ENCODE results near the gene TSC2. TPM values are rescaled to one million over a fixed set of nuclear protein-coding genes. Genes with fewer than 3 reads are reported as not detected.

TSC2 gene
- total RNA-seq, 2 donors from 2014 or later = 42.4 to 43.2 TPM

- peak overlapping the region in 1 of 2 donors; percentile 50 for H3K4me3 ChIP-seq
- H3K36me3 ChIP-seq = peaks cover 40% of the 10 kb centered on the region
- no peaks in the 10 kb centered on the region for H3K9me3 ChIP-seq
- no peak for DNase-seq (ENCODE audit: low spot score)
- H3K27me3 ChIP-seq = no peaks in the 10 kb centered on the region
- H3K4me1 ChIP-seq = peaks cover 0 to 95% of the 10 kb centered on the region in 2 donors
- H3K27ac ChIP-seq = peak overlapping the region; percentile 77 to 85
- TF ChIP-seq, protein P1, sequence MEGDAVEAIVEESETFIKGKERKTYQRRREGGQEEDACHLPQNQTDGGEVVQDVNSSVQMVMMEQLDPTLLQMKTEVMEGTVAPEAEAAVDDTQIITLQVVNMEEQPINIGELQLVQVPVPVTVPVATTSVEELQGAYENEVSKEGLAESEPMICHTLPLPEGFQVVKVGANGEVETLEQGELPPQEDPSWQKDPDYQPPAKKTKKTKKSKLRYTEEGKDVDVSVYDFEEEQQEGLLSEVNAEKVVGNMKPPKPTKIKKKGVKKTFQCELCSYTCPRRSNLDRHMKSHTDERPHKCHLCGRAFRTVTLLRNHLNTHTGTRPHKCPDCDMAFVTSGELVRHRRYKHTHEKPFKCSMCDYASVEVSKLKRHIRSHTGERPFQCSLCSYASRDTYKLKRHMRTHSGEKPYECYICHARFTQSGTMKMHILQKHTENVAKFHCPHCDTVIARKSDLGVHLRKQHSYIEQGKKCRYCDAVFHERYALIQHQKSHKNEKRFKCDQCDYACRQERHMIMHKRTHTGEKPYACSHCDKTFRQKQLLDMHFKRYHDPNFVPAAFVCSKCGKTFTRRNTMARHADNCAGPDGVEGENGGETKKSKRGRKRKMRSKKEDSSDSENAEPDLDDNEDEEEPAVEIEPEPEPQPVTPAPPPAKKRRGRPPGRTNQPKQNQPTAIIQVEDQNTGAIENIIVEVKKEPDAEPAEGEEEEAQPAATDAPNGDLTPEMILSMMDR (IDR thresholded peaks at IDR 0.05) = no peak
Observed at GRCh38 chr16:2038382-2039231, 9.2 kb upstream of the TSC2 start.

DNA sequence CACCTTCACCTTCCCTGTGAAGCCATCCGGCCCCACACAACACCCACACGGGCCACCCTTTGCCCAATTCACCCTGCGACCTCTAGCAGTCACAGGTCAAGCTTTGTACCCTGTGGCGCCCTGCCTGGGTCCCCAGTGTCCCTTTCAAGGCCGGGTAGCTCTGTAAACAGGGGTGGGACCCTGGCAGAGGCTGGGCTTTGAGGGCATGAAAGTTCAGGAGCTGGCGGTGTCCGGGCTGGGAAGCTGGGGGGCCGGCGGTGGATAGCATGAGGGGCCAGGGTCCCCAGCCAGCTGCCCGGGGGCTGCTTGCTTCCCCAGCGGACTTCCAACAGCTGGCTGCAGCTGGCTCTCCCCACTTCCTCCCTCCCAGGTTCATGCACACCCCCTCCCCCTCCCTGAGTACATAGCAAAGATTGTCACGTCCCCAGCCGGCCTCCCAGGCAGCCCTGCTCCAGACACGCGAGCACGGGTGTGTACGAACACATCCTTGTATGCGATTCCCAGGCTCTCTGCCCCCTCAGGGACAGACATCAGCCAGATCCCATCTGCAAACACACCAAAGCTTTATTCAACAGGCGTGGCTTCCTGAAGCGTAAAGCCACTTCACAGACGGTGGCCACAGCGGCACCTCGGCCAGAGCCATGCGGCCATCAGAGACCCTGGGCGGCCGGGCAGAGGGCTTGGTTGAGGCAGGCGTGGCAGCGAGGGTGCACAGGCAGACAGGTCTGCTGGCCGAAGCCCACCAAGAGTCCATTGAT, 8.3 kb upstream of the TSC2 start:
- no peaks in the 10 kb centered on the region for H3K9me3 ChIP-seq
- peaks cover 40% of the 10 kb centered on the region for H3K36me3 ChIP-seq
- DNase-seq (ENCODE audit: low spot score) = peak; percentile 90
- peak overlapping the region in 1 of 2 donors; percentile 50 for H3K4me3 ChIP-seq
- no peaks in the 10 kb centered on the region for H3K27me3 ChIP-seq
- peaks cover 0 to 98% of the 10 kb centered on the region in 2 donors for H3K4me1 ChIP-seq
- TF ChIP-seq, protein P1 (IDR thresholded peaks at IDR 0.05) = no peak
- H3K27ac ChIP-seq = peak overlapping the region; percentile 77 to 85

DNA sequence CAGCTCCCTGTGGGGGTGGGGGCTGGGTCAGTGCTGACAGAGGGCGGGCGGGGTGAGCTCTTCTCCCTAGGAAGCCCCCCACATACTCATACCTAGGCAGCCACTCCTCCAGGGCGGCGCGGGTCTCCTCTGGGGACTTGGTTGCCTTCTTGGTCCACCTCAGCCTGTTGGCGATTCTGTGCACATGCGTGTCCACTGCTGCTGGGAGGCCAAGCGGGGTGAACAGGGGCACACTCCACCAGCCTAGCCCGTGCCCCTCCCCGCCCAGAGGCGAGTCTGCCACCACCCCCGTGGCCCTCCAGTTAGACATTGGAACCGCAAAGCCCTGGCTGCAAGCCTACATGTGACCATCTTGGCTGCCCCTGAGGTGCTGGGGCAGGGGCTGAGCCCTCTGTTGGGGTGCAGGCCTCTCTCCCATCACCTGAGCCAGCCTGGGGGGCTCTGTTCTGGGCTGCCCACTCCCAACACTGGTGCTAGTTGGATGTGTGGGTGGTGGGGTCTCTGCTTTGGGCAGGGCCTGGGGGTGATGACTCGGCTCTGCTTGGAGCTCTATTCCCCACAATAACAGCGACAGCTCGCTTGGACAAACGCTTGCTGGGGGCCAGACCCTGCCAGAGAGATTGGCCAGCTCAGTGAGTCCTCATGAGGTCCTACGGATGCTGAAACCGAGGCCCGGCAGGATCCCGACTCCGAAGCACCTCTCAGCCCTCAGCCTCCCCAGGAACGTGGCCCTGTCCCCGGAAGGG, 7.6 kb upstream of the TSC2 start:
- DNase-seq (ENCODE audit: low spot score) = no peak
- H3K4me3 ChIP-seq = no peak overlapping the region
- H3K27me3 ChIP-seq = no peaks in the 10 kb centered on the region
- H3K27ac ChIP-seq = peak overlapping the region; percentile 77 to 85
- H3K4me1 ChIP-seq = peaks cover 0 to 95% of the 10 kb centered on the region in 2 donors
- H3K36me3 ChIP-seq = peaks cover 40% of the 10 kb centered on the region
- no peaks in the 10 kb centered on the region for H3K9me3 ChIP-seq
- TF ChIP-seq, protein P1 (IDR thresholded peaks at IDR 0.05) = no peak

- Histone ChIP-seq H3K27ac (peak overlapping the region; percentile 77 to 85), H3K36me3 (peaks cover 32% of the 10 kb centered on the region), H3K4me3 (no peak overlapping the region), H3K4me1 (peaks cover 0 to 94% of the 10 kb centered on the region in 2 donors), H3K9me3 (no peaks in the 10 kb centered on the region), H3K27me3 (no peaks in the 10 kb centered on the region)
- no peak for DNase-seq (ENCODE audit: low spot score)
- TF ChIP-seq, protein P1 (IDR thresholded peaks at IDR 0.05) = no peak
Observed at GRCh38 chr16:2040787-2041522, 6.8 kb upstream of the TSC2 start.

All from right atrium auricular region (tissue), 2 donors.